Neural cell (in vitro differentiated cells): ENCODE results near the gene AHSG. TPM values are rescaled to one million over a fixed set of nuclear protein-coding genes. Genes with fewer than 3 reads are reported as not detected.

ENCODE experiments used
- H2AFZ ChIP-seq: fragments of 200-600, 300-800 bp; sonication (generic), shearing (Covaris generic); 2 replicates; pipeline ENCODE4 v1.6.0; 2014; ENCODE audit warnings: low read depth, mild to moderate bottlenecking, antibody characterized with exemption, low read length, moderate library complexity
- H3F3A ChIP-seq: fragments of 200-600 bp; shearing (Covaris generic); 2 replicates; pipeline ENCODE4 v1.6.1; 2016; ENCODE audit warnings: mild to moderate bottlenecking, moderate library complexity, mixed read lengths, antibody characterized with exemption, low read length; ENCODE audit not compliant: insufficient read depth, poor library complexity, severe bottlenecking
- H3K27ac ChIP-seq: fragments of 200-600, 300-800 bp; sonication (generic), shearing (Covaris generic); 2 replicates; pipeline ENCODE4 v1.5.1; 2014; ENCODE audit warnings: mild to moderate bottlenecking, low read length, moderate library complexity
- H3K27me3 ChIP-seq: fragments of 300-800, 200-600 bp; sonication (generic), shearing (Covaris generic); 2 replicates; pipeline ENCODE4 v1.6.0; 2014; ENCODE audit warnings: mild to moderate bottlenecking, low read depth, low read length, moderate library complexity; ENCODE audit not compliant: insufficient read depth
- H3K36me3 ChIP-seq: fragments of 300-800, 200-600 bp; sonication (generic), shearing (Covaris generic); 2 replicates; pipeline ENCODE4 v1.5.1; 2014; ENCODE audit warnings: mild to moderate bottlenecking, antibody characterized with exemption, low read length, moderate library complexity; ENCODE audit not compliant: insufficient read depth
- H3K4me2 ChIP-seq: fragments of 300-800, 200-600 bp; sonication (generic), shearing (Covaris generic); 2 replicates; pipeline ENCODE4 v1.6.0; 2014; ENCODE audit warnings: mild to moderate bottlenecking, low read length
- H3K4me3 ChIP-seq: fragments of 300-800, 200-600 bp; sonication (generic), shearing (Covaris generic); 2 replicates; pipeline ENCODE4 v1.5.1; 2014; ENCODE audit warnings: mild to moderate bottlenecking, low read length, moderate library complexity
- H3K79me2 ChIP-seq: fragments of 200-600 bp; shearing (Covaris generic); replicated peaks from 2 replicates; pipeline ENCODE4 v1.6.0; 2014; ENCODE audit warnings: mild to moderate bottlenecking, low read length, moderate library complexity; ENCODE audit not compliant: insufficient read depth
- H3K9ac ChIP-seq: fragments of 300-800, 200-600 bp; sonication (generic), shearing (Covaris generic); 2 replicates; pipeline ENCODE4 v1.6.1; 2016; ENCODE audit warnings: mild to moderate bottlenecking, low read length, mixed read lengths
- H3K9me2 ChIP-seq: fragments of 200-600 bp; shearing (Covaris generic); 2 replicates; pipeline ENCODE4 v1.6.1; 2016; ENCODE audit warnings: mild to moderate bottlenecking, low read length, mixed read lengths; ENCODE audit not compliant: insufficient read depth
- H3K9me3 ChIP-seq: fragments of 200-600, 300-800 bp; sonication (generic), shearing (Covaris generic); 2 replicates; pipeline ENCODE4 v1.6.1; 2016; ENCODE audit warnings: mild to moderate bottlenecking, mixed run types, low read length, moderate library complexity, mixed read lengths
- H4K20me1 ChIP-seq: fragments of 200-600 bp; shearing (Covaris generic); 2 replicates; pipeline ENCODE4 v1.6.1; 2016; ENCODE audit warnings: mild to moderate bottlenecking, mixed run types; ENCODE audit not compliant: insufficient read depth
- EP300 ChIP-seq: fragments of 450-650 bp; conservative IDR thresholded peaks from 2 replicates; pipeline ENCODE4 v1.6.1; 2014; ENCODE audit warnings: antibody characterized with exemption, mild to moderate bottlenecking, moderate library complexity; ENCODE audit not compliant: poor library complexity, severe bottlenecking
- EZH2 ChIP-seq: fragments of 200-600, 300-800 bp; shearing (Covaris generic), sonication (generic); IDR thresholded peaks from 2 replicates; pipeline ENCODE4 v1.6.1; 2014; ENCODE audit warnings: antibody characterized with exemption, low read length, borderline replicate concordance, mild to moderate bottlenecking; ENCODE audit not compliant: insufficient read depth, poor library complexity, severe bottlenecking
- MXI1 ChIP-seq: fragments of 450-650 bp; conservative IDR thresholded peaks from 2 replicates; pipeline ENCODE4 v1.6.1; 2014; ENCODE audit warnings: antibody characterized with exemption, mild to moderate bottlenecking; ENCODE audit not compliant: poor library complexity, severe bottlenecking
- POLR2AphosphoS5 ChIP-seq: IDR thresholded peaks from 2 replicates; pipeline ENCODE4 v1.6.1; 2012
- RAD21 ChIP-seq: fragments of 450-650 bp; conservative IDR thresholded peaks from 2 replicates; pipeline ENCODE4 v1.6.1; 2014; ENCODE audit warnings: antibody characterized with exemption, mild to moderate bottlenecking, moderate library complexity
- SMC3 ChIP-seq: fragments of 450-650 bp; conservative IDR thresholded peaks from 2 replicates; pipeline ENCODE4 v1.6.1; 2014; ENCODE audit warnings: antibody characterized with exemption, mild to moderate bottlenecking, moderate library complexity; ENCODE audit not compliant: poor library complexity
- TAF1 ChIP-seq: IDR thresholded peaks from 2 replicates; pipeline ENCODE4 v1.6.1; 2012; ENCODE audit warnings: low read depth
- polyA plus RNA-seq: library from polyadenylated mRNA; depleted of rRNA; stranded (reverse); fragments of >200 nt; gene quantifications from 2 replicates; pipeline ENCODE4 v1.2.3, GENCODE V29; 2014
- TF ChIP-seq, protein P1 (sequence below): IDR thresholded peaks from 2 replicates; pipeline ENCODE4 v1.6.1; 2012; ENCODE audit warnings: borderline replicate concordance
- TF ChIP-seq, protein P2 (sequence below): fragments of 450-650 bp; IDR thresholded peaks from 2 replicates; pipeline ENCODE4 v1.5.1; 2014; ENCODE audit warnings: antibody characterized with exemption, mild to moderate bottlenecking, moderate library complexity; ENCODE audit not compliant: poor library complexity, severe bottlenecking

The AHSG gene
- polyA plus RNA-seq, 1 donor from 2014 or later = 0.40 TPM

DNA sequence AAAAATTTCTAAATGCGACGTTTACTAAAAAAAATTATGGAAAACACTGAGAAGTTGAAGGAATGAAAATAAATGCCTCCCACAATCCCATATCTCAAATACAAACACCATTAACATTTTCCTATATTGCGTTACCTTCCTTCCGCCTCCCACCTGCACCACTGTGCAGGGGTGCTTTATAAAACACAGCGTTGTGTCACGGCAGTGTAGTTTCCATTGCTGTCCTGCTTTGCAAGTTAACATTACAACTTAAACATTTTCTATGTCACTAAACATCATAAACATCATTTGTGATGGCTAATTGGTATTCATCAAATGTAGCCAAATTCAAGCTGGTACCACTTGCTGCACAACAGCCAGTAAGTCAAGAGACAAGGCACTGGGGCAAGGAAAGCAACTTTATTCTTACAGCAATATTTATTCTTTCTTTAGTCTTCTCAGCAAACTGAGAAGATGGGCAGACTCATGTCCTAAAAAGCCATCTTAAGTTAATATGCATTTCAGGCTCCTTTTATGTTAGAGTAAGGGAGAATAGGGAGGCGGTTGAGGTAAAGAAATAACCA lies 15.1 kb downstream of the AHSG start:
- H3K4me3 ChIP-seq = no peak overlapping the region
- H3K9ac ChIP-seq = no peak overlapping the region
- H3K9me3 ChIP-seq = no peaks in the 10 kb centered on the region
- H3K9me2 ChIP-seq = no peaks in the 10 kb centered on the region
- no peaks in the 10 kb centered on the region for H3K79me2 ChIP-seq
- TF ChIP-seq POLR2AphosphoS5 (no peak), MXI1 (no peak), SMC3 (no peak), EZH2 (no peak), EP300 (no peak), TAF1 (no peak), RAD21 (no peak)
- TF ChIP-seq, protein P1, sequence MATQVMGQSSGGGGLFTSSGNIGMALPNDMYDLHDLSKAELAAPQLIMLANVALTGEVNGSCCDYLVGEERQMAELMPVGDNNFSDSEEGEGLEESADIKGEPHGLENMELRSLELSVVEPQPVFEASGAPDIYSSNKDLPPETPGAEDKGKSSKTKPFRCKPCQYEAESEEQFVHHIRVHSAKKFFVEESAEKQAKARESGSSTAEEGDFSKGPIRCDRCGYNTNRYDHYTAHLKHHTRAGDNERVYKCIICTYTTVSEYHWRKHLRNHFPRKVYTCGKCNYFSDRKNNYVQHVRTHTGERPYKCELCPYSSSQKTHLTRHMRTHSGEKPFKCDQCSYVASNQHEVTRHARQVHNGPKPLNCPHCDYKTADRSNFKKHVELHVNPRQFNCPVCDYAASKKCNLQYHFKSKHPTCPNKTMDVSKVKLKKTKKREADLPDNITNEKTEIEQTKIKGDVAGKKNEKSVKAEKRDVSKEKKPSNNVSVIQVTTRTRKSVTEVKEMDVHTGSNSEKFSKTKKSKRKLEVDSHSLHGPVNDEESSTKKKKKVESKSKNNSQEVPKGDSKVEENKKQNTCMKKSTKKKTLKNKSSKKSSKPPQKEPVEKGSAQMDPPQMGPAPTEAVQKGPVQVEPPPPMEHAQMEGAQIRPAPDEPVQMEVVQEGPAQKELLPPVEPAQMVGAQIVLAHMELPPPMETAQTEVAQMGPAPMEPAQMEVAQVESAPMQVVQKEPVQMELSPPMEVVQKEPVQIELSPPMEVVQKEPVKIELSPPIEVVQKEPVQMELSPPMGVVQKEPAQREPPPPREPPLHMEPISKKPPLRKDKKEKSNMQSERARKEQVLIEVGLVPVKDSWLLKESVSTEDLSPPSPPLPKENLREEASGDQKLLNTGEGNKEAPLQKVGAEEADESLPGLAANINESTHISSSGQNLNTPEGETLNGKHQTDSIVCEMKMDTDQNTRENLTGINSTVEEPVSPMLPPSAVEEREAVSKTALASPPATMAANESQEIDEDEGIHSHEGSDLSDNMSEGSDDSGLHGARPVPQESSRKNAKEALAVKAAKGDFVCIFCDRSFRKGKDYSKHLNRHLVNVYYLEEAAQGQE = no peak
- TF ChIP-seq, protein P2, sequence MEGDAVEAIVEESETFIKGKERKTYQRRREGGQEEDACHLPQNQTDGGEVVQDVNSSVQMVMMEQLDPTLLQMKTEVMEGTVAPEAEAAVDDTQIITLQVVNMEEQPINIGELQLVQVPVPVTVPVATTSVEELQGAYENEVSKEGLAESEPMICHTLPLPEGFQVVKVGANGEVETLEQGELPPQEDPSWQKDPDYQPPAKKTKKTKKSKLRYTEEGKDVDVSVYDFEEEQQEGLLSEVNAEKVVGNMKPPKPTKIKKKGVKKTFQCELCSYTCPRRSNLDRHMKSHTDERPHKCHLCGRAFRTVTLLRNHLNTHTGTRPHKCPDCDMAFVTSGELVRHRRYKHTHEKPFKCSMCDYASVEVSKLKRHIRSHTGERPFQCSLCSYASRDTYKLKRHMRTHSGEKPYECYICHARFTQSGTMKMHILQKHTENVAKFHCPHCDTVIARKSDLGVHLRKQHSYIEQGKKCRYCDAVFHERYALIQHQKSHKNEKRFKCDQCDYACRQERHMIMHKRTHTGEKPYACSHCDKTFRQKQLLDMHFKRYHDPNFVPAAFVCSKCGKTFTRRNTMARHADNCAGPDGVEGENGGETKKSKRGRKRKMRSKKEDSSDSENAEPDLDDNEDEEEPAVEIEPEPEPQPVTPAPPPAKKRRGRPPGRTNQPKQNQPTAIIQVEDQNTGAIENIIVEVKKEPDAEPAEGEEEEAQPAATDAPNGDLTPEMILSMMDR = no peak
- no peaks in the 10 kb centered on the region for H4K20me1 ChIP-seq
- H3F3A ChIP-seq = no peaks in the 10 kb centered on the region
- no peaks in the 10 kb centered on the region for H3K27me3 ChIP-seq
- H3K27ac ChIP-seq = no peak overlapping the region
- no peak overlapping the region for H2AFZ ChIP-seq
- no peaks in the 10 kb centered on the region for H3K36me3 ChIP-seq
- no peak overlapping the region for H3K4me2 ChIP-seq

DNA sequence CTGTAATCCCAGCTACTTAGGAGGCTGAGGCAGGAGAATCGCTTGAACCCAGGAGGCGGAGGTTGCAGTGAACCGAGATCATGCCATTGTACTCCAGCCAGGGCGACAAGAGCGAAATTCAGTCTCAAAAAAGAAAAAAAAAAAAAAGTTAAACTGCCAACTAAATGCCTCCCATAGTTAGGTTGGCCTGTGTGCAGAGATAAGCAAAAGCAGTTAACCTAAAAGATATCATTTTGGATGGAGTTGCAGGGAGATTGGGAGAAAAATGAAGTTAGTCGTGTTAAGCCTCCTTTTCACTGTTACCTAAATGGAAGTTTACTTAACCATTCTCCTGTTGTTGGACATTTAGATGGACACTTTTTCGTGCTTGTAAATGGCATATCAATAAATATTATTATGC lies 15.9 kb downstream of the AHSG start:
- Histone ChIP-seq H3K4me2 (no peak overlapping the region), H3K79me2 (no peaks in the 10 kb centered on the region), H2AFZ (no peak overlapping the region), H4K20me1 (no peaks in the 10 kb centered on the region), H3K27me3 (no peaks in the 10 kb centered on the region), H3K4me3 (no peak overlapping the region), H3K9me2 (no peaks in the 10 kb centered on the region), H3K9ac (no peak overlapping the region), H3K27ac (no peak overlapping the region), H3K36me3 (no peaks in the 10 kb centered on the region), H3K9me3 (no peaks in the 10 kb centered on the region), H3F3A (no peaks in the 10 kb centered on the region)
- TF ChIP-seq POLR2AphosphoS5 = no peak
- TF ChIP-seq EZH2 = no peak
- TF ChIP-seq, protein P1 = no peak
- no peak for TF ChIP-seq EP300
- no peak for TF ChIP-seq TAF1
- TF ChIP-seq RAD21 = no peak
- TF ChIP-seq, protein P2 = no peak
- TF ChIP-seq SMC3 = no peak
- TF ChIP-seq MXI1 = no peak
